ENCODE measurements around the gene AGTR1.

- TF ChIP-seq CTCF (IDR thresholded peaks at IDR 0.05; ENCODE audit: extremely low read depth in 1 of 2, insufficient read depth in 1 of 2, low read depth in 1 of 2, low read length in 2 of 2) (no peak), POLR2AphosphoS5 (IDR thresholded peaks at IDR 0.05; ENCODE audit: insufficient read depth, low read depth, low read length) (no peak), MAX (IDR thresholded peaks at IDR 0.05; ENCODE audit: insufficient read depth, insufficient read length) (no peak), POLR2A (IDR thresholded peaks at IDR 0.05; ENCODE audit: low read depth, low read length) (no peak), JUN (IDR thresholded peaks at IDR 0.05; ENCODE audit: borderline replicate concordance, insufficient read depth, insufficient read length, low read depth) (no peak)
Measured at GRCh38 chr3:148720873-148721272, 23.2 kb downstream of the AGTR1 start.

Measured in endothelial cell of umbilical vein (primary cell).